ENCODE data around the gene NMRK1. TPM values are rescaled to one million over a fixed set of nuclear protein-coding genes. Genes with fewer than 3 reads are reported as not detected.

The NMRK1 gene
- total RNA-seq, 1 donor from 2014 or later = 13.8 TPM

GRCh38 chr9:75071530-75072122 is 16.3 kb downstream of the NMRK1 start:
- H3K27ac ChIP-seq (replicated peaks) = no peak overlapping the region
- intact Hi-C loops (cut with micrococcal nuclease) = loop anchor here (10.0 kb wide), 1 partner anchor 47 kb away; the partner anchor contains the start of gene CARNMT1
- TF ChIP-seq CTCF (IDR thresholded peaks at IDR 0.05; ENCODE audit: borderline replicate concordance) = no peak
- DNase-seq = no peak
- no peak overlapping the region for H3K4me3 ChIP-seq
- no peaks in the 10 kb centered on the region for H3K9me3 ChIP-seq (replicated peaks)
- peaks cover 28% of the 10 kb centered on the region for H3K36me3 ChIP-seq
- no peaks in the 10 kb centered on the region for H3K4me1 ChIP-seq
- no peaks in the 10 kb centered on the region for H3K27me3 ChIP-seq (ENCODE audit: low read depth)

- Histone ChIP-seq H3K36me3 (peaks cover 40% of the 10 kb centered on the region), H3K9me3 (replicated peaks) (no peaks in the 10 kb centered on the region), H3K4me3 (no peak overlapping the region), H3K27ac (replicated peaks) (no peak overlapping the region), H3K27me3 (ENCODE audit: low read depth) (no peaks in the 10 kb centered on the region), H3K4me1 (no peaks in the 10 kb centered on the region)
- intact Hi-C loops (cut with micrococcal nuclease) = no loop called here
- TF ChIP-seq CTCF (IDR thresholded peaks at IDR 0.05; ENCODE audit: borderline replicate concordance) = no peak
- no peak for DNase-seq
Measured at GRCh38 chr9:75069171-75069570, 18.8 kb downstream of the NMRK1 start.

- Histone ChIP-seq H3K4me1 (no peaks in the 10 kb centered on the region), H3K27ac (replicated peaks) (no peak overlapping the region), H3K27me3 (ENCODE audit: low read depth) (no peaks in the 10 kb centered on the region), H3K9me3 (replicated peaks) (no peaks in the 10 kb centered on the region), H3K36me3 (peaks cover 40% of the 10 kb centered on the region), H3K4me3 (no peak overlapping the region)
- intact Hi-C loops (cut with micrococcal nuclease) = no loop called here
- TF ChIP-seq CTCF (IDR thresholded peaks at IDR 0.05; ENCODE audit: borderline replicate concordance) = no peak
- DNase-seq = no peak
Measured at GRCh38 chr9:75067894-75068293, 20.1 kb downstream of the NMRK1 start.

- no peak for DNase-seq
- H3K36me3 ChIP-seq = peaks cover 37% of the 10 kb centered on the region
- H3K4me1 ChIP-seq = no peaks in the 10 kb centered on the region
- H3K27ac ChIP-seq (replicated peaks) = no peak overlapping the region
- no peaks in the 10 kb centered on the region for H3K27me3 ChIP-seq (ENCODE audit: low read depth)
- intact Hi-C loops (cut with micrococcal nuclease) = no loop called here
- H3K4me3 ChIP-seq = no peak overlapping the region
- H3K9me3 ChIP-seq (replicated peaks) = no peaks in the 10 kb centered on the region
- no peak for TF ChIP-seq CTCF (IDR thresholded peaks at IDR 0.05; ENCODE audit: borderline replicate concordance)
Measured at GRCh38 chr9:75065510-75065909, 22.4 kb downstream of the NMRK1 start.

GRCh38 chr9:75064307-75065025 is 23.5 kb downstream of the NMRK1 start:
- Histone ChIP-seq H3K27ac (replicated peaks) (peak overlapping the region; percentile 23), H3K36me3 (peaks cover 35% of the 10 kb centered on the region), H3K9me3 (replicated peaks) (no peaks in the 10 kb centered on the region), H3K27me3 (ENCODE audit: low read depth) (no peaks in the 10 kb centered on the region), H3K4me1 (no peaks in the 10 kb centered on the region), H3K4me3 (no peak overlapping the region)
- TF ChIP-seq CTCF (IDR thresholded peaks at IDR 0.05; ENCODE audit: borderline replicate concordance) = no peak
- intact Hi-C loops (cut with micrococcal nuclease) = no loop called here
- DNase-seq = no peak

Measured in left ventricle myocardium inferior (tissue), 1 donor.